ENCODE data around the gene ABTB2. TPM values are rescaled to one million over a fixed set of nuclear protein-coding genes. Genes with fewer than 3 reads are reported as not detected.

The ABTB2 gene
- total RNA-seq, 1 donor from 2014 or later: 3.1 TPM

DNA sequence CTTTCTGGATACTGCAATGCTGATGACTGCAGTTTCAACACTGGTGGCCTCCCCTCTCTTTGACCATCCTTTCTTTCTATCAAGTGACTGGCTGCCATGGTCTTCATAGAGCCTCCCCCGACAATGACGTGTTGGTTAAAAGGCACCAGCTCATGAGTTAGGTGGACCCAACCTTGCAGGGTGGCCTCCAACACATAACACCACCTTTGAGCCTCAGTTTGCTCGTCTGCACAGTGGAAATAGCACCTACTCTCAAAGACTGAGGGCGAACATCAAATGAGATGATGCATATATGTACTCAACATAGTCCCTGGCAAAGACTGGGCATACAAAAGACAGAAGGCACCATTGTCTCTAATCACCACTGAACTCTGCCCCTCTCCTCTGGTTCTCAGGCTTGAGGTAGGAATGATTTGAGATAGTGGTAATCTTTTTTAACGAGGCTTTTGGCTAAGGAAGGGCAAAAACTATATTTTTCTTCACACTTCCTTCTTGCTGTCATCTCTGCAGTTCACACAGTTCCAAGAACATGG lies 133.3 kb downstream of the ABTB2 start:
- H3K27me3 Mint-ChIP-seq (ENCODE audit: low read depth): peaks cover 3% of the 10 kb centered on the region
- H3K4me3 Mint-ChIP-seq: no peak overlapping the region
- H3K36me3 Mint-ChIP-seq: no peaks in the 10 kb centered on the region
- peaks cover 10% of the 10 kb centered on the region for H3K4me1 Mint-ChIP-seq
- TF ChIP-seq, protein P1, sequence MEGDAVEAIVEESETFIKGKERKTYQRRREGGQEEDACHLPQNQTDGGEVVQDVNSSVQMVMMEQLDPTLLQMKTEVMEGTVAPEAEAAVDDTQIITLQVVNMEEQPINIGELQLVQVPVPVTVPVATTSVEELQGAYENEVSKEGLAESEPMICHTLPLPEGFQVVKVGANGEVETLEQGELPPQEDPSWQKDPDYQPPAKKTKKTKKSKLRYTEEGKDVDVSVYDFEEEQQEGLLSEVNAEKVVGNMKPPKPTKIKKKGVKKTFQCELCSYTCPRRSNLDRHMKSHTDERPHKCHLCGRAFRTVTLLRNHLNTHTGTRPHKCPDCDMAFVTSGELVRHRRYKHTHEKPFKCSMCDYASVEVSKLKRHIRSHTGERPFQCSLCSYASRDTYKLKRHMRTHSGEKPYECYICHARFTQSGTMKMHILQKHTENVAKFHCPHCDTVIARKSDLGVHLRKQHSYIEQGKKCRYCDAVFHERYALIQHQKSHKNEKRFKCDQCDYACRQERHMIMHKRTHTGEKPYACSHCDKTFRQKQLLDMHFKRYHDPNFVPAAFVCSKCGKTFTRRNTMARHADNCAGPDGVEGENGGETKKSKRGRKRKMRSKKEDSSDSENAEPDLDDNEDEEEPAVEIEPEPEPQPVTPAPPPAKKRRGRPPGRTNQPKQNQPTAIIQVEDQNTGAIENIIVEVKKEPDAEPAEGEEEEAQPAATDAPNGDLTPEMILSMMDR (IDR thresholded peaks at IDR 0.05; ENCODE audit: unreplicated experiment): no peak
- H3K27ac Mint-ChIP-seq: no peak overlapping the region
- DNase-seq (ENCODE audit: low spot score in 2 of 2, unreplicated experiment in 2 of 2): no peak
- peaks cover 4% of the 10 kb centered on the region for H3K9me3 Mint-ChIP-seq

DNA sequence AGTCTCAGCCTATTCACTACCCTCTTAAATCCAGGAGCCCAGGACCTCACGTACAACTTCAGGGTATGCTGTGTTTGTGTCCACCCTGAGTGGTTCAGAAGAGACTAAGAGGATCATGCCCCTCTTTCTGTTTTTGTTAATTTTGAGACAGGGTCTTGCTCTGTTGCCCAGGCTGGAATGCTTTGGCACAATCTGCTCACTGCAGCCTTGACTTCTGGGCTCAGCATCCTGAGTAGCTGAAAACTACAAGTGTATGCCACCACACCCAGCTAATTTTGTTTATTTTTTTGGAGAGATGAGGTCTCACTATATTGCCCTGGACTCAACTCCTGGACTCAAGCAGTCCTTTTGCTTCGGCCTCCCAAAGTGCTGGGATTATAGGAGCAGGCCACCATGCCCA lies 133.9 kb downstream of the ABTB2 start:
- Mint-ChIP-seq H3K4me1 (peaks cover 10% of the 10 kb centered on the region), H3K27ac (no peak overlapping the region), H3K36me3 (no peaks in the 10 kb centered on the region), H3K27me3 (ENCODE audit: low read depth) (peaks cover 3% of the 10 kb centered on the region), H3K9me3 (peaks cover 4% of the 10 kb centered on the region), H3K4me3 (no peak overlapping the region)
- no peak for DNase-seq (ENCODE audit: low spot score in 2 of 2, unreplicated experiment in 2 of 2)
- TF ChIP-seq, protein P1 (IDR thresholded peaks at IDR 0.05; ENCODE audit: unreplicated experiment): no peak

DNA sequence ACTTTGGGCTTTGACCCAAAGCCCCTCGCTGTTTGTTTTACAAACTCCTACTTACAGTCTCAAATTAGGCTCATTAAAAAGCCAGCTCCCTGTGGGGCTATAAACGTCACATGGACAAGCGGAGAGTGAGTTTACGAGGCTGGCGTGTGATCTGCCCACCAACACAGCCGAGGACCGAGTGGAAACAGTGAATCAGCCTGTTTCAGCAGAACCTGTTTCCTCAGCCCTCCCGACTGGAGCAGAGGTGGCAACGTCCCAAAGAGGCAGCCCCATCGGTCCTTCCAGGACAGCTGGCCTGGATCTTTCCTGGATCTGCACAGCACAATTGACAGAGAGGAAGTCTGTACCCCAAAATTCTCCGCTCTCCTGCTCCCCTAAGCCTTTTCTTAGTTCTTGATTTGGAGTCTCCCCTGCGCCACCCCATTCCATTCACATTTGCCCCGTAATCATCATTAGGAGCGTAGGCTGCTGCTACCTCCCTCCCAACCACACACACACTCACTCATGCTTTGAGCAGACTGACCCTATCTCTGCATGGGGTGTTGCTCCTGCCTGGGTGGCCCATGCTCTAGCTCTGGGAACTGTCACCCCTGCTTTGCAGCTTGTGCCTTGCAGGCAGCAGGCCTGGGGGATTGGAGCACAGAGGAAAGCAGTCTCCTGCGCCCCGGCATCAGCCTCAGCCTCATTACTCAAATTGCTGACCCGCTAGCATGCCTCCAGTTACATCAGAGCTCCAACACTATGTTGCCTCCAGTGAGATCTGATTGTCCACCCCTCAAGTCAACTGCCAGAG lies 134.6 kb downstream of the ABTB2 start:
- peaks cover 10% of the 10 kb centered on the region for H3K4me1 Mint-ChIP-seq
- H3K36me3 Mint-ChIP-seq: no peaks in the 10 kb centered on the region
- TF ChIP-seq, protein P1 (IDR thresholded peaks at IDR 0.05; ENCODE audit: unreplicated experiment): no peak
- peaks cover 4% of the 10 kb centered on the region for H3K9me3 Mint-ChIP-seq
- no peak overlapping the region for H3K4me3 Mint-ChIP-seq
- H3K27ac Mint-ChIP-seq: no peak overlapping the region
- peaks cover 3% of the 10 kb centered on the region for H3K27me3 Mint-ChIP-seq (ENCODE audit: low read depth)
- no peak for DNase-seq (ENCODE audit: low spot score in 2 of 2, unreplicated experiment in 2 of 2)

DNA sequence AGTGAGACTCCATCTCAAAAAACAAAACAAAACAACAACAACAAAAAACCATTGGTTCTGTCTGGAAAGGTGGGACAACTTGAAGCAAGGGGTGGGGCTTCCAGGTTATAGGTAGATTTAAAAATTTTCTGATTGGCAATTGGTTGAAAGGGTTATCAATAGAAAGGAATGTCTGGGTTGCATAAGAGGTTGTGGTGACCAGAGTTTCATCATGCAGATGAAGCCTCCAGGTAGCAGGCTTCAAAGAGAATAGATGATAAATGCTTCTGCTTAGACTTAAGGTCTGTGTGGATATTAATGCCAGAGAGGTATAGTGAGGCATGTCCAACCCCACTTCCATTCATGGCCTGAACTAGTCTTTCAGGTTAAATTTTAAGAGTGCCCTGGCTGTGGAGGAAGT lies 135.8 kb downstream of the ABTB2 start:
- Mint-ChIP-seq H3K36me3 (no peaks in the 10 kb centered on the region), H3K27me3 (ENCODE audit: low read depth) (peaks cover 3% of the 10 kb centered on the region), H3K4me1 (peaks cover 10% of the 10 kb centered on the region), H3K9me3 (no peaks in the 10 kb centered on the region), H3K4me3 (no peak overlapping the region), H3K27ac (no peak overlapping the region)
- TF ChIP-seq, protein P1 (IDR thresholded peaks at IDR 0.05; ENCODE audit: unreplicated experiment): no peak
- no peak for DNase-seq (ENCODE audit: low spot score in 2 of 2, unreplicated experiment in 2 of 2)

DNA sequence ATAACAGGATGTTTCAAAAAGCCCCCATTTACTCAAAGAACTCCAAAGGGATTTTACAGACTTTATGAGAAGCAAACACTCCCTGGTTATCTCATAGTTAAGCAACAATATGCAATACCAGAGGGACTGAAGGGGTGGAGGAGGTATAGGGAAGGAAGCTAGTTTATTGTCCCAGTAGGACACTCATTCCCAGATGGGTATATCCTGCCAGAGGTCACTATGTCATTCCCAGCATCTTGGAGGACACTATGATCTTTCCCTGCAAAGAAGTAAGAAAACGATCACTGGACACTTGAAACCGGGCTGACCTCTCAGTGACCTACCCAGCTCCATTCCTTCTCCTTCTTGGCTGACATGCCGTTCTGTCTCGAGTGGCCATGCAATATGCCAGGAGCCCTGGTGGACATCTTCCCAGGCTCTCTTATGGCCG lies 137.9 kb downstream of the ABTB2 start:
- H3K4me1 Mint-ChIP-seq: peaks cover 10% of the 10 kb centered on the region
- TF ChIP-seq, protein P1 (IDR thresholded peaks at IDR 0.05; ENCODE audit: unreplicated experiment): no peak

More for the DNA sequence above, 137.9 kb downstream of the ABTB2 start:
- DNase-seq (ENCODE audit: low spot score in 2 of 2, unreplicated experiment in 2 of 2): no peak
- no peak overlapping the region for H3K27ac Mint-ChIP-seq
- H3K4me3 Mint-ChIP-seq: no peak overlapping the region
- no peaks in the 10 kb centered on the region for H3K9me3 Mint-ChIP-seq
- H3K27me3 Mint-ChIP-seq (ENCODE audit: low read depth): peaks cover 3% of the 10 kb centered on the region
- H3K36me3 Mint-ChIP-seq: no peaks in the 10 kb centered on the region
